HepG2 (cell line): ENCODE measurements around the gene PMFBP1. TPM values are rescaled to one million over a fixed set of nuclear protein-coding genes. Genes with fewer than 3 reads are reported as not detected.

Experiments
- ATAC-seq: fragments of 200-7000 bp; cut with Tn5 transposase; 3 replicates; pipeline ENCODE4 v1.9.1; 2020; ENCODE audit warnings: mild to moderate bottlenecking, moderate library complexity
- BruUV-seq: library from RNA; stranded (reverse); fragments of 400-500 nt; replicated peaks from 2 replicates; lab custom pipeline; 2021; lab: Mats Ljungman, UMichigan
- CTCF ChIA-PET: fragments of 300-600 bp; formaldehyde crosslinking; extraction: SDS; loops from one replicate; lab custom pipeline; 2021; ENCODE audit warnings: low total read pairs, inconsistent platforms, low intra/inter-chr PET ratio; lab: Yijun Ruan, JAX
- POLR2A ChIA-PET: fragments of 350-600 bp; sonication (Branson Sonifier 250); formaldehyde crosslinking; loops from one replicate; lab custom pipeline; 2020; ENCODE audit warnings: antibody characterized with exemption, inconsistent platforms; lab: Yijun Ruan, JAX
- DNase-seq: peaks from one replicate; pipeline ENCODE4 v3.0.0-alpha.2; 2015; ENCODE audit warnings: low spot score
- FAIRE-seq: peaks from 3 replicates; lab custom pipeline; 2011; peaks lifted over from hg19 to GRCh38; lab: Jason Lieb, UNC
- H2AFZ ChIP-seq: one replicate; pipeline ENCODE4 v1.6.1; 2011; ENCODE audit warnings: low read length, inconsistent platforms
- H3K27ac ChIP-seq: fragments of 300-600 bp; 3 replicates; pipeline ENCODE4 v1.8.0; 2011; ENCODE audit warnings: mixed run types, mild to moderate bottlenecking, mixed read lengths, low read length, inconsistent platforms; ENCODE audit not compliant: insufficient read depth; ENCODE audit errors: extremely low read length
- H3K27me3 ChIP-seq, 2 experiments: fragments of 200-600 bp in 1 of 2; 2 replicates in 1 of 2; 3 replicates in 1 of 2; pipeline versions ENCODE4 v1.6.0 to v1.8.0; 2011; ENCODE audit warnings: low read length in 2 of 2, mild to moderate bottlenecking in 2 of 2, moderate library complexity in 2 of 2, inconsistent platforms in 1 of 2; ENCODE audit not compliant: insufficient read depth in 2 of 2, control insufficient read depth in 1 of 2
- H3K36me3 ChIP-seq, 2 experiments: fragments of 200-600 bp in 1 of 2; replicated peaks in 1 of 2; 2 replicates in 1 of 2; 3 replicates in 1 of 2; pipeline versions ENCODE4 v1.5.1 to v1.8.0; 2011; ENCODE audit warnings: low read length in 2 of 2, inconsistent platforms in 1 of 2; ENCODE audit not compliant: insufficient read depth in 2 of 2, control insufficient read depth in 1 of 2
- H3K4me1 ChIP-seq: 2 replicates; pipeline ENCODE4 v1.5.1; 2012; ENCODE audit warnings: low read length, inconsistent platforms; ENCODE audit not compliant: insufficient read depth
- H3K4me2 ChIP-seq: 2 replicates; pipeline ENCODE4 v1.6.0; 2011; ENCODE audit warnings: low read depth, low read length, inconsistent platforms
- H3K4me3 ChIP-seq, 3 experiments: fragments of 200-600 bp in 1 of 3; sonication (generic), shearing (Covaris generic) in 1 of 3; replicated peaks in 1 of 3; 2 replicates each; pipeline ENCODE4 v1.5.1; 2011 to 2016; ENCODE audit warnings: low read length in 3 of 3, inconsistent platforms in 2 of 3, low read depth in 2 of 3, mild to moderate bottlenecking in 2 of 3, control low read depth in 1 of 3, mixed read lengths in 1 of 3; ENCODE audit not compliant: insufficient read depth in 1 of 3
- H3K79me2 ChIP-seq: one replicate; pipeline ENCODE4 v1.6.1; 2011; ENCODE audit warnings: low read length, inconsistent platforms; ENCODE audit not compliant: insufficient read depth
- H3K9ac ChIP-seq: 2 replicates; pipeline ENCODE4 v1.6.0; 2011; ENCODE audit warnings: mild to moderate bottlenecking, low read depth, low read length, inconsistent platforms; ENCODE audit not compliant: insufficient read depth
- H3K9me3 ChIP-seq: 2 replicates; pipeline ENCODE4 v1.5.1; 2012; ENCODE audit warnings: mild to moderate bottlenecking, low read length
- H4K20me1 ChIP-seq: 2 replicates; pipeline ENCODE4 v1.6.0; 2011; ENCODE audit warnings: inconsistent platforms, mild to moderate bottlenecking, low read length, moderate library complexity; ENCODE audit not compliant: insufficient read depth
- ADNP ChIP-seq: sonication (generic); formaldehyde crosslinking; IDR thresholded peaks from 2 replicates; pipeline ENCODE4 v1.4.0; 2020; ENCODE audit warnings: missing genetic modification reagents
- BCL6 ChIP-seq: IDR thresholded peaks from 2 replicates; pipeline ENCODE4 v1.6.1; 2016; ENCODE audit warnings: missing genetic modification reagents, missing compliant biosample characterization
- FOXP4 ChIP-seq: sonication (generic); formaldehyde crosslinking; IDR thresholded peaks from 2 replicates; pipeline ENCODE4 v1.4.0; 2020; ENCODE audit warnings: missing genetic modification reagents
- NFKBIZ ChIP-seq: IDR thresholded peaks from 2 replicates; pipeline ENCODE4 v1.6.1; 2018; ENCODE audit warnings: missing genetic modification reagents, missing compliant biosample characterization
- PHF20 ChIP-seq: sonication (generic); formaldehyde crosslinking; IDR thresholded peaks from 2 replicates; pipeline ENCODE4 v1.5.0; 2020; ENCODE audit warnings: mild to moderate bottlenecking, missing genetic modification reagents
- PITX1 ChIP-seq: sonication (generic); formaldehyde crosslinking; IDR thresholded peaks from 2 replicates; pipeline ENCODE4 v1.5.1; 2020; ENCODE audit warnings: mild to moderate bottlenecking, missing genetic modification reagents
- POLR2AphosphoS5 ChIP-seq: IDR thresholded peaks from 2 replicates; pipeline ENCODE4 v1.6.1; 2012; ENCODE audit warnings: low read depth, low read length
- RBFOX2 ChIP-seq: fragments of 200-400 bp; formaldehyde crosslinking; IDR thresholded peaks from 2 replicates; pipeline ENCODE4 v1.6.1; 2017; ENCODE audit warnings: low read depth, mild to moderate bottlenecking, low read length
- RXRA ChIP-seq: sonication (generic); formaldehyde crosslinking; IDR thresholded peaks from 2 replicates; pipeline ENCODE4 v1.5.1; 2020; ENCODE audit warnings: missing genetic modification reagents
- SALL2 ChIP-seq: sonication (generic); formaldehyde crosslinking; IDR thresholded peaks from 2 replicates; pipeline ENCODE4 v1.8.1; 2023; ENCODE audit warnings: mild to moderate bottlenecking, missing genetic modification reagents, inconsistent platforms
- SCMH1 ChIP-seq: sonication (generic); formaldehyde crosslinking; IDR thresholded peaks from 2 replicates; pipeline ENCODE4 v1.9.0; 2021; ENCODE audit warnings: missing genetic modification reagents, mild to moderate bottlenecking, borderline replicate concordance
- SNAPC2 ChIP-seq: sonication (generic); formaldehyde crosslinking; IDR thresholded peaks from 2 replicates; pipeline ENCODE4 v1.8.1; 2022; ENCODE audit warnings: mild to moderate bottlenecking, missing genetic modification reagents
- SRSF9 ChIP-seq: fragments of 200-400 bp; formaldehyde crosslinking; IDR thresholded peaks from 2 replicates; pipeline ENCODE4 v1.6.1; 2018; ENCODE audit warnings: borderline replicate concordance, mild to moderate bottlenecking, low read depth, low read length; ENCODE audit not compliant: insufficient read depth, poor library complexity, severe bottlenecking
- YEATS2 ChIP-seq: sonication (generic); formaldehyde crosslinking; IDR thresholded peaks from 2 replicates; pipeline ENCODE4 v1.4.0; 2020; ENCODE audit warnings: missing genetic modification reagents, borderline replicate concordance
- ZFP1 ChIP-seq: IDR thresholded peaks from 2 replicates; pipeline ENCODE4 v1.6.1; 2016
- ZNF33A ChIP-seq: sonication (generic); formaldehyde crosslinking; IDR thresholded peaks from 2 replicates; pipeline ENCODE4 v1.5.1; 2020; ENCODE audit warnings: missing genetic modification reagents, mild to moderate bottlenecking, moderate library complexity, borderline replicate concordance
- ZNF746 ChIP-seq: sonication (generic); formaldehyde crosslinking; IDR thresholded peaks from 2 replicates; pipeline ENCODE4 v1.8.0; 2022; ENCODE audit warnings: mild to moderate bottlenecking, missing genetic modification reagents
- WGBS: methylation state at CpG from one replicate; pipeline ENCODE4 v1.1.6; 2017; ENCODE audit warnings: low lambda C conversion rate; 5-methylcytosine and 5-hydroxymethylcytosine counted together
- in situ Hi-C: cut with HindIII; loops from 2 replicates; pipeline ENCODE4 v1.10.0; 2017; ENCODE audit warnings: low pct_unique_long_range_greater_than_20kb; ENCODE audit not compliant: extremely low pct_ligation_motif_present
- intact Hi-C: fragments of 100-400 bp; cut with micrococcal nuclease; formaldehyde crosslinking; loops from one replicate; pipeline ENCODE4 v1.10.0; 2022; ENCODE audit not compliant: unreplicated experiment
- polyA plus RNA-seq, 8 experiments: library from polyadenylated mRNA; depleted of rRNA in 3 of 8; stranded (reverse) in 7 of 8; unstranded in 1 of 8; fragments of >200 nt; fragmentation: Illumina TruSeq in 4 of 8; extraction: Trizol in 4 of 8; gene quantifications; 2 replicates each; pipeline versions ENCODE4 v1.2.1 to v1.2.3, GENCODE V29; 2011 to 2016; ENCODE audit warnings: low read depth in 4 of 8, missing spikeins in 1 of 8, mixed read lengths in 1 of 8; ENCODE audit not compliant: insufficient read depth in 1 of 8
- total RNA-seq, 5 experiments: library from RNA; depleted of rRNA; stranded (reverse); fragments of >200 nt; fragmentation: Illumina TruSeq; extraction: Trizol; gene quantifications; 2 replicates each; pipeline ENCODE4 v1.2.3, GENCODE V29; 2016; ENCODE audit warnings: low read depth in 1 of 5
- TF ChIP-seq, protein P1 (sequence below): sonication (generic); formaldehyde crosslinking; IDR thresholded peaks from 2 replicates; pipeline ENCODE4 v1.4.0; 2020; ENCODE audit warnings: missing genetic modification reagents
- TF ChIP-seq, protein P2 (sequence below): sonication (generic); formaldehyde crosslinking; conservative IDR thresholded peaks from 2 replicates; pipeline ENCODE4 v1.4.0; 2020; ENCODE audit warnings: missing genetic modification reagents

PMFBP1 gene
- total and polyA plus RNA-seq, 2 of the 13 experiments (the other 11 are each of a cell fraction or from before 2014, with no cell fraction given), result 1.9 to 3.8 TPM

GRCh38 chr16:72099377-72099818, 72.6 kb downstream of the PMFBP1 start:
- Histone ChIP-seq H3K79me2 (peaks cover 29% of the 10 kb centered on the region), H2AFZ (no peak overlapping the region), H3K4me2 (no peak overlapping the region), H3K36me3 (peaks cover 68 to 84% of the 10 kb centered on the region in 2 experiments), H4K20me1 (no peaks in the 10 kb centered on the region; the same call in none of the 2 replicates), H3K27me3 (no peaks in the 10 kb centered on the region; a peak in 1 of 5 replicates), H3K4me3 (no peak overlapping the region), H3K4me1 (peaks cover 23% of the 10 kb centered on the region), H3K9ac (no peak overlapping the region), H3K9me3 (no peaks in the 10 kb centered on the region), H3K27ac (no peak overlapping the region)
- BruUV-seq, result no TSS peak
- DNase-seq (peak; percentile 81), ATAC-seq (peak; percentile 94), FAIRE-seq (peak; percentile 98)
- 77% methylated on average over 11 of the region's 12 CpGs for WGBS
- intact Hi-C loops, result loop anchor here (1.0 to 5.0 kb wide), 3 partner anchors 33 to 137 kb away; partner anchors contain the start of gene DHODH
- in situ Hi-C loops, result no loop called here
- ChIA-PET CTCF (interaction anchor here (2.1 kb wide), 1 partner anchor 32 kb away, joined by 58 read pairs; no protein-coding TSS in a partner anchor), POLR2A (interaction anchor here (1.1 kb wide), 1 partner anchor 37 kb away, joined by 3 read pairs; the partner anchor contains the start of gene HPR)
- no peak for TF ChIP-seq FOXP4 (CRISPR knock-in tag)
- TF ChIP-seq, protein P1, sequence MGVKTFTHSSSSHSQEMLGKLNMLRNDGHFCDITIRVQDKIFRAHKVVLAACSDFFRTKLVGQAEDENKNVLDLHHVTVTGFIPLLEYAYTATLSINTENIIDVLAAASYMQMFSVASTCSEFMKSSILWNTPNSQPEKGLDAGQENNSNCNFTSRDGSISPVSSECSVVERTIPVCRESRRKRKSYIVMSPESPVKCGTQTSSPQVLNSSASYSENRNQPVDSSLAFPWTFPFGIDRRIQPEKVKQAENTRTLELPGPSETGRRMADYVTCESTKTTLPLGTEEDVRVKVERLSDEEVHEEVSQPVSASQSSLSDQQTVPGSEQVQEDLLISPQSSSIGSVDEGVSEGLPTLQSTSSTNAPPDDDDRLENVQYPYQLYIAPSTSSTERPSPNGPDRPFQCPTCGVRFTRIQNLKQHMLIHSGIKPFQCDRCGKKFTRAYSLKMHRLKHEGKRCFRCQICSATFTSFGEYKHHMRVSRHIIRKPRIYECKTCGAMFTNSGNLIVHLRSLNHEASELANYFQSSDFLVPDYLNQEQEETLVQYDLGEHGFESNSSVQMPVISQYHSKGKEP (CRISPR knock-in tag), result no peak
- TF ChIP-seq PHF20 (CRISPR knock-in tag), result no peak
- no peak for TF ChIP-seq RXRA
- no peak for TF ChIP-seq SCMH1 (CRISPR knock-in tag)
- no peak for TF ChIP-seq SNAPC2 (CRISPR knock-in tag)
- no peak for TF ChIP-seq ADNP
- peak; percentile 25; the same call in 1 of the 2 replicates for TF ChIP-seq POLR2AphosphoS5
- TF ChIP-seq, protein P2, sequence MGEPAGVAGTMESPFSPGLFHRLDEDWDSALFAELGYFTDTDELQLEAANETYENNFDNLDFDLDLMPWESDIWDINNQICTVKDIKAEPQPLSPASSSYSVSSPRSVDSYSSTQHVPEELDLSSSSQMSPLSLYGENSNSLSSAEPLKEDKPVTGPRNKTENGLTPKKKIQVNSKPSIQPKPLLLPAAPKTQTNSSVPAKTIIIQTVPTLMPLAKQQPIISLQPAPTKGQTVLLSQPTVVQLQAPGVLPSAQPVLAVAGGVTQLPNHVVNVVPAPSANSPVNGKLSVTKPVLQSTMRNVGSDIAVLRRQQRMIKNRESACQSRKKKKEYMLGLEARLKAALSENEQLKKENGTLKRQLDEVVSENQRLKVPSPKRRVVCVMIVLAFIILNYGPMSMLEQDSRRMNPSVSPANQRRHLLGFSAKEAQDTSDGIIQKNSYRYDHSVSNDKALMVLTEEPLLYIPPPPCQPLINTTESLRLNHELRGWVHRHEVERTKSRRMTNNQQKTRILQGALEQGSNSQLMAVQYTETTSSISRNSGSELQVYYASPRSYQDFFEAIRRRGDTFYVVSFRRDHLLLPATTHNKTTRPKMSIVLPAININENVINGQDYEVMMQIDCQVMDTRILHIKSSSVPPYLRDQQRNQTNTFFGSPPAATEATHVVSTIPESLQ, result no peak
- TF ChIP-seq YEATS2 (CRISPR knock-in tag), result no peak
- no peak for TF ChIP-seq RBFOX2
- no peak for TF ChIP-seq ZNF33A (CRISPR knock-in tag)
- TF ChIP-seq NFKBIZ (CRISPR knock-in tag), result no peak
- TF ChIP-seq SALL2 (CRISPR knock-in tag), result no peak
- no peak for TF ChIP-seq BCL6 (CRISPR knock-in tag)
- TF ChIP-seq PITX1 (CRISPR knock-in tag), result 0 out of 2 replicates have a peak, but pooled peaks have one; percentile 4
- TF ChIP-seq SRSF9, result no peak
- TF ChIP-seq ZNF746 (CRISPR knock-in tag), result no peak
- TF ChIP-seq ZFP1 (CRISPR knock-in tag), result no peak
